ENCODE measurements around the gene TNFSF15.
"Not testable (repeated sequence)": the region's sequence is repeated elsewhere in the genome, so short reads cannot be mapped to it uniquely, and the experiment has no call there.

TNFSF15 gene

GRCh38 chr9:114735704-114736103 lies 70.1 kb downstream of the TNFSF15 start:
- TF ChIP-seq, protein P1, sequence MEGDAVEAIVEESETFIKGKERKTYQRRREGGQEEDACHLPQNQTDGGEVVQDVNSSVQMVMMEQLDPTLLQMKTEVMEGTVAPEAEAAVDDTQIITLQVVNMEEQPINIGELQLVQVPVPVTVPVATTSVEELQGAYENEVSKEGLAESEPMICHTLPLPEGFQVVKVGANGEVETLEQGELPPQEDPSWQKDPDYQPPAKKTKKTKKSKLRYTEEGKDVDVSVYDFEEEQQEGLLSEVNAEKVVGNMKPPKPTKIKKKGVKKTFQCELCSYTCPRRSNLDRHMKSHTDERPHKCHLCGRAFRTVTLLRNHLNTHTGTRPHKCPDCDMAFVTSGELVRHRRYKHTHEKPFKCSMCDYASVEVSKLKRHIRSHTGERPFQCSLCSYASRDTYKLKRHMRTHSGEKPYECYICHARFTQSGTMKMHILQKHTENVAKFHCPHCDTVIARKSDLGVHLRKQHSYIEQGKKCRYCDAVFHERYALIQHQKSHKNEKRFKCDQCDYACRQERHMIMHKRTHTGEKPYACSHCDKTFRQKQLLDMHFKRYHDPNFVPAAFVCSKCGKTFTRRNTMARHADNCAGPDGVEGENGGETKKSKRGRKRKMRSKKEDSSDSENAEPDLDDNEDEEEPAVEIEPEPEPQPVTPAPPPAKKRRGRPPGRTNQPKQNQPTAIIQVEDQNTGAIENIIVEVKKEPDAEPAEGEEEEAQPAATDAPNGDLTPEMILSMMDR (IDR thresholded peaks at IDR 0.05; ENCODE audit: insufficient read depth, low read length, poor library complexity, severe bottlenecking) = no peak
- TF ChIP-seq EZH2phosphoT487 (conservative IDR thresholded peaks at IDR 0.05; ENCODE audit: low read length) = no peak
- H3K4me3 ChIP-seq (ENCODE audit: insufficient read depth, low read length, poor library complexity, severe bottlenecking) = no peak overlapping the region
- H3K9me2 ChIP-seq (replicated peaks; ENCODE audit: insufficient read depth, low read length) = no peaks in the 10 kb centered on the region
- no peak overlapping the region for H2AFZ ChIP-seq (ENCODE audit: low read depth, low read length, severe bottlenecking)
- H3F3A ChIP-seq (ENCODE audit: insufficient read depth) = no peaks in the 10 kb centered on the region
- H3K9me3 ChIP-seq (ENCODE audit: insufficient read depth, low read length) = no peaks in the 10 kb centered on the region
- no peak overlapping the region for H3K27ac ChIP-seq (ENCODE audit: low read depth, low read length)
- no peaks in the 10 kb centered on the region for H3K36me3 ChIP-seq (ENCODE audit: low read length)
- no peaks in the 10 kb centered on the region for H4K20me1 ChIP-seq (ENCODE audit: low read depth, low read length)
- no peak overlapping the region for H3K9ac ChIP-seq (ENCODE audit: low read length)
- no peak overlapping the region for H3K4me2 ChIP-seq (ENCODE audit: low read depth, low read length, poor library complexity, severe bottlenecking)
- H3K79me2 ChIP-seq (ENCODE audit: insufficient read depth, low read length) = no peaks in the 10 kb centered on the region
- no peaks in the 10 kb centered on the region for H3K27me3 ChIP-seq (ENCODE audit: low read length)

DNA sequence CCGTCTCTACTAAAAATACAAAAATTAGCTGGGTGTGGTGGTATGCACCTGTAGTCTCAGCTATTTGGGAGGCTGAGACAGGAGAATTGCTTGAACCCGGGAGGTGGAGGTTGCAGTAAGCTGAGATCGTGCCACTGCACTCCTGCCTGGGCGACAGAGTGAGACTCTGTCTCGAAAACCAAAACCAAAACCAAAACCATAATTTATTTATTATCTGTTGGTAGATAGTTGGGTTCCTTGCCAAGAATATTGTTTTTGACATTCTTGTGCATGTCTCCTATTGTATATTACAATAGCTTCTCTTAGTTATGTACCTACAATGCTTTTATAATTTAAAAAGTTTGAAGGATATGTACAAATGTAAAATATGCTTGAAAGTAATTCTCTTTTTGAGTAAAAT lies 70.7 kb downstream of the TNFSF15 start:
- H3K79me2 ChIP-seq (ENCODE audit: insufficient read depth, low read length); H3K27me3 ChIP-seq (ENCODE audit: low read length); H4K20me1 ChIP-seq (ENCODE audit: low read depth, low read length); H3K4me3 ChIP-seq (ENCODE audit: insufficient read depth, low read length, poor library complexity, severe bottlenecking); H2AFZ ChIP-seq (ENCODE audit: low read depth, low read length, severe bottlenecking); H3K4me2 ChIP-seq (ENCODE audit: low read depth, low read length, poor library complexity, severe bottlenecking); H3K9me2 ChIP-seq (replicated peaks; ENCODE audit: insufficient read depth, low read length); H3K27ac ChIP-seq (ENCODE audit: low read depth, low read length); H3K9ac ChIP-seq (ENCODE audit: low read length); H3K36me3 ChIP-seq (ENCODE audit: low read length); H3K9me3 ChIP-seq (ENCODE audit: insufficient read depth, low read length); H3F3A ChIP-seq (ENCODE audit: insufficient read depth): not testable (repeated sequence)
